H9 (cell line): Measurements from ENCODE around the gene MSI2. TPM values are rescaled to one million over a fixed set of nuclear protein-coding genes. Genes with fewer than 3 reads are reported as not detected.

ENCODE experiments used
- DNase-seq: peaks from one replicate; pipeline ENCODE4 v3.0.0-alpha.2; 2017
- H2AFZ ChIP-seq: one replicate; pipeline ENCODE4 v1.6.1; 2013; ENCODE audit warnings: mild to moderate bottlenecking, low read length, control low read depth, moderate library complexity
- H2AK5ac ChIP-seq: 2 replicates; pipeline ENCODE4 v1.6.1; 2013; ENCODE audit warnings: low read length, control low read depth, mixed read lengths; ENCODE audit not compliant: insufficient read length
- H2BK120ac ChIP-seq: one replicate; pipeline ENCODE4 v1.6.1; 2013; ENCODE audit warnings: low read depth, mild to moderate bottlenecking, low read length, control low read depth, inconsistent platforms; ENCODE audit not compliant: poor library complexity, severe bottlenecking
- H2BK12ac ChIP-seq: 2 replicates; pipeline ENCODE4 v1.6.1; 2013; ENCODE audit warnings: low read length, control low read depth, mixed read lengths, low read depth; ENCODE audit not compliant: insufficient read length
- H2BK15ac ChIP-seq: 2 replicates; pipeline ENCODE4 v1.6.1; 2013; ENCODE audit warnings: low read depth, low read length, control low read depth
- H2BK20ac ChIP-seq: one replicate; pipeline ENCODE4 v1.6.1; 2013; ENCODE audit warnings: low read depth, mild to moderate bottlenecking, low read length, control low read depth, inconsistent platforms; ENCODE audit not compliant: poor library complexity, severe bottlenecking
- H2BK5ac ChIP-seq: 2 replicates; pipeline ENCODE4 v1.6.1; 2013; ENCODE audit warnings: low read length, control low read depth, mixed read lengths; ENCODE audit not compliant: insufficient read length
- H3K14ac ChIP-seq: 2 replicates; pipeline ENCODE4 v1.6.1; 2013; ENCODE audit warnings: low read length, control low read depth; ENCODE audit not compliant: insufficient read depth
- H3K18ac ChIP-seq: 2 replicates; pipeline ENCODE4 v1.6.1; 2013; ENCODE audit warnings: low read depth, mild to moderate bottlenecking, mixed read lengths, low read length, control low read depth; ENCODE audit not compliant: insufficient read length
- H3K23ac ChIP-seq: 2 replicates; pipeline ENCODE4 v1.6.1; 2013; ENCODE audit warnings: low read length, control low read depth, mixed read lengths, low read depth; ENCODE audit not compliant: insufficient read length
- H3K23me2 ChIP-seq: 2 replicates; pipeline ENCODE4 v1.6.1; 2013; ENCODE audit warnings: low read depth, mild to moderate bottlenecking, mixed read lengths, low read length, control low read depth; ENCODE audit not compliant: insufficient read length, poor library complexity, severe bottlenecking
- H3K27ac ChIP-seq: 2 replicates; pipeline ENCODE4 v1.5.1; 2013; ENCODE audit warnings: low read length, control low read depth, mixed read lengths, low read depth; ENCODE audit not compliant: insufficient read length
- H3K27me3 ChIP-seq: 2 replicates; pipeline ENCODE4 v1.6.1; 2013; ENCODE audit warnings: low read length, control low read depth, inconsistent platforms; ENCODE audit not compliant: insufficient read depth
- H3K4ac ChIP-seq: 2 replicates; pipeline ENCODE4 v1.6.1; 2013; ENCODE audit warnings: low read depth, mild to moderate bottlenecking, control low read depth, inconsistent platforms, low read length, moderate library complexity
- H3K4me1 ChIP-seq: 2 replicates; pipeline ENCODE4 v1.6.1; 2013; ENCODE audit warnings: low read length, control low read depth, inconsistent platforms; ENCODE audit not compliant: insufficient read depth
- H3K4me2 ChIP-seq: 2 replicates; pipeline ENCODE4 v1.6.1; 2013; ENCODE audit warnings: low read length, control low read depth, mixed read lengths; ENCODE audit not compliant: insufficient read length, insufficient read depth
- H3K56ac ChIP-seq: 2 replicates; pipeline ENCODE4 v1.6.1; 2013; ENCODE audit warnings: low read depth, mild to moderate bottlenecking, mixed read lengths, low read length, control low read depth; ENCODE audit not compliant: insufficient read length
- H3K79me1 ChIP-seq: 2 replicates; pipeline ENCODE4 v1.6.1; 2013; ENCODE audit warnings: low read depth, mild to moderate bottlenecking, moderate library complexity, low read length, control low read depth, inconsistent platforms; ENCODE audit not compliant: insufficient read depth, poor library complexity, severe bottlenecking
- H3K79me2 ChIP-seq: 2 replicates; pipeline ENCODE4 v1.6.1; 2013; ENCODE audit warnings: low read length, control low read depth, inconsistent platforms; ENCODE audit not compliant: insufficient read depth
- H3K9ac ChIP-seq: 2 replicates; pipeline ENCODE4 v1.6.1; 2013; ENCODE audit warnings: low read length, control low read depth, mixed read lengths; ENCODE audit not compliant: insufficient read length; ENCODE audit errors: extremely low read depth
- H3K9me3 ChIP-seq: one replicate; pipeline ENCODE4 v1.6.1; 2013; ENCODE audit warnings: low read depth, low read length, inconsistent platforms; ENCODE audit not compliant: control insufficient read depth
- H3T11ph ChIP-seq: one replicate; pipeline ENCODE4 v1.6.1; 2013; ENCODE audit warnings: mild to moderate bottlenecking, low read length, control low read depth, inconsistent platforms
- H4K20me1 ChIP-seq: one replicate; pipeline ENCODE4 v1.6.1; 2013; ENCODE audit not compliant: control insufficient read depth, insufficient read length, insufficient read depth
- H4K5ac ChIP-seq: 2 replicates; pipeline ENCODE4 v1.6.1; 2013; ENCODE audit warnings: low read depth, mild to moderate bottlenecking, mixed read lengths, low read length, control low read depth; ENCODE audit not compliant: insufficient read length
- H4K8ac ChIP-seq: replicated peaks from 2 replicates; pipeline ENCODE4 v1.6.1; 2013; ENCODE audit warnings: low read length, control low read depth, mixed read lengths, low read depth; ENCODE audit not compliant: insufficient read length
- H4K91ac ChIP-seq: 2 replicates; pipeline ENCODE4 v1.6.1; 2013; ENCODE audit warnings: low read depth, mild to moderate bottlenecking, moderate library complexity, mixed read lengths, low read length, control low read depth; ENCODE audit not compliant: insufficient read length
- H3K27ac Mint-ChIP-seq, 3 experiments: 2 replicates in 2 of 3; 3 replicates in 1 of 3; pipeline ENCODE4 v1.8.0; 2020 to 2021; ENCODE audit warnings: mixed read lengths in 3 of 3, mild to moderate bottlenecking in 1 of 3, moderate library complexity in 1 of 3
- H3K27me3 Mint-ChIP-seq: 2 replicates; pipeline ENCODE4 v1.8.0; 2021; ENCODE audit warnings: low read depth, mild to moderate bottlenecking, moderate library complexity, mixed read lengths
- H3K36me3 Mint-ChIP-seq, 3 experiments: 2 replicates in 2 of 3; 3 replicates in 1 of 3; pipeline ENCODE4 v1.8.0; 2020 to 2021; ENCODE audit warnings: low read depth in 3 of 3, mixed read lengths in 3 of 3; ENCODE audit not compliant: insufficient read depth in 1 of 3
- H3K4me1 Mint-ChIP-seq, 2 experiments: 2 replicates each; pipeline ENCODE4 v1.8.0; 2020; ENCODE audit warnings: mixed read lengths in 2 of 2
- H3K4me3 Mint-ChIP-seq, 2 experiments: 2 replicates in 1 of 2; 3 replicates in 1 of 2; pipeline ENCODE4 v1.8.0; 2020 to 2021; ENCODE audit warnings: mild to moderate bottlenecking in 2 of 2, mixed read lengths in 2 of 2, moderate library complexity in 1 of 2
- H3K9me3 Mint-ChIP-seq, 2 experiments: 2 replicates in 1 of 2; 3 replicates in 1 of 2; pipeline ENCODE4 v1.8.0; 2020; ENCODE audit warnings: mild to moderate bottlenecking in 2 of 2, mixed read lengths in 2 of 2, moderate library complexity in 1 of 2
- WGBS: extraction: QIAGEN DNeasy Blood & Tissue Kit; methylation state at CpG from one replicate; pipeline ENCODE4 v1.1.7; 2013; ENCODE audit warnings: missing lambda C conversion rate, low lambda C conversion rate, mixed read lengths; ENCODE audit not compliant: insufficient read length; ENCODE audit errors: extremely low coverage; 5-methylcytosine and 5-hydroxymethylcytosine counted together
- total RNA-seq: library from RNA; stranded (reverse); gene quantifications from 2 replicates; pipeline ENCODE4 v1.2.1, GENCODE V29; 2021
- TF ChIP-seq, protein P1 (sequence below): fragments of 200-600 bp; sonication (generic); conservative IDR thresholded peaks from 3 replicates; pipeline ENCODE4 v1.8.0; 2021; ENCODE audit warnings: antibody characterized with exemption, mild to moderate bottlenecking

Gene MSI2
- total RNA-seq, 1 experiment from 2014 or later, result 98.5 TPM

DNA sequence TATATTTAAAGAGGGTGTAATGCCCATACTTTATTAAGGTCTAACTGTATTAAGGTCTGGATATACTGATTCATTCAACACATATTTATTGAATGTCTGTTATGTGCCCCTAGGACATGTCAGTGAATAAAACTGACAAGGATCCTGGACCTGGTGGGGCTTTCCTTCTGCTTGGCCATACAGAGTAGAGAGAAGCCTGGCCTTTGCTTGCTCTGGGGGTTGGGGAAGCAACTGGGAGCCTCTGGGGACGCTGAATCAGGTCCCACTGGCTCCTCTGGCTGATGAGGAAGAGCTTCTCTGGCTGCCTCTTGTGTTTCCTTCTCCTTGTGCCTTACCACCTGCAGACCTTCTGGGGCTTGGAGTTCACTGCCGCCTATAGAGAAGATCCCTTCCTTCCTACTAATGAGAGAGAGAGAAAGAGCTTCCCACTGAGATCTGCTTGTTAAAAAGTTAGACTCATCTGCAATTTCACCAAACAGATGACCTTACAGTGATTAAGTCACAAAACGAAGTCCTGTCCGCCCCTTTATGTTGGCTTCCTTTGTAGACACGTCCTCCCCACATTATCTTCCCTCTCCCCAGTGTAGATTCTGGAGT is 49.7 kb downstream of the MSI2 start:
- Mint-ChIP-seq H3K4me3 (no peak overlapping the region), H3K27ac (peak overlapping the region in 2 of 3 experiments; percentile 11 to 59; a peak in 1 of 7 replicates), H3K9me3 (no peaks in the 10 kb centered on the region)

More for the DNA sequence above, 49.7 kb downstream of the MSI2 start:
- Mint-ChIP-seq H3K4me1 (peaks cover 36 to 38% of the 10 kb centered on the region in 2 experiments), H3K36me3 (peaks cover 4 to 14% (median 7%) of the 10 kb centered on the region in 3 experiments; a peak in 6 of 7 replicates), H3K27me3 (no peaks in the 10 kb centered on the region)
- Histone ChIP-seq H2BK12ac (no peak overlapping the region), H3T11ph (no peak overlapping the region), H3K9ac (no peak overlapping the region), H3K23me2 (no peaks in the 10 kb centered on the region), H3K14ac (no peak overlapping the region), H3K9me3 (no peaks in the 10 kb centered on the region), H2BK15ac (no peak overlapping the region), H4K8ac (no peak overlapping the region), H3K4ac (no peak overlapping the region), H2BK20ac (no peak overlapping the region), H4K91ac (no peak overlapping the region), H4K20me1 (no peaks in the 10 kb centered on the region), H2AFZ (no peak overlapping the region), H3K23ac (no peak overlapping the region), H3K79me2 (no peaks in the 10 kb centered on the region), H4K5ac (no peak overlapping the region), H3K79me1 (no peaks in the 10 kb centered on the region), H2BK120ac (no peak overlapping the region), H3K18ac (no peak overlapping the region), H3K56ac (no peak overlapping the region), H2BK5ac (no peak overlapping the region), H3K27ac (no peak overlapping the region), H3K4me2 (no peak overlapping the region), H3K4me1 (no peaks in the 10 kb centered on the region; the same call in 1 of the 2 replicates), H2AK5ac (no peak overlapping the region), H3K27me3 (no peaks in the 10 kb centered on the region)
- no CpG with 5 or more reads among the region's 5 CpGs for WGBS
- DNase-seq, result no peak
- TF ChIP-seq, protein P1, sequence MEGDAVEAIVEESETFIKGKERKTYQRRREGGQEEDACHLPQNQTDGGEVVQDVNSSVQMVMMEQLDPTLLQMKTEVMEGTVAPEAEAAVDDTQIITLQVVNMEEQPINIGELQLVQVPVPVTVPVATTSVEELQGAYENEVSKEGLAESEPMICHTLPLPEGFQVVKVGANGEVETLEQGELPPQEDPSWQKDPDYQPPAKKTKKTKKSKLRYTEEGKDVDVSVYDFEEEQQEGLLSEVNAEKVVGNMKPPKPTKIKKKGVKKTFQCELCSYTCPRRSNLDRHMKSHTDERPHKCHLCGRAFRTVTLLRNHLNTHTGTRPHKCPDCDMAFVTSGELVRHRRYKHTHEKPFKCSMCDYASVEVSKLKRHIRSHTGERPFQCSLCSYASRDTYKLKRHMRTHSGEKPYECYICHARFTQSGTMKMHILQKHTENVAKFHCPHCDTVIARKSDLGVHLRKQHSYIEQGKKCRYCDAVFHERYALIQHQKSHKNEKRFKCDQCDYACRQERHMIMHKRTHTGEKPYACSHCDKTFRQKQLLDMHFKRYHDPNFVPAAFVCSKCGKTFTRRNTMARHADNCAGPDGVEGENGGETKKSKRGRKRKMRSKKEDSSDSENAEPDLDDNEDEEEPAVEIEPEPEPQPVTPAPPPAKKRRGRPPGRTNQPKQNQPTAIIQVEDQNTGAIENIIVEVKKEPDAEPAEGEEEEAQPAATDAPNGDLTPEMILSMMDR, result no peak
